HG03064 (cell line): ENCODE results near the gene FFAR1.

ENCODE experiments used
- ATAC-seq: cut with Tn5 transposase; IDR thresholded peaks from one replicate; pipeline ENCODE4 v1.9.1; 2021; ENCODE audit warnings: low read depth; ENCODE audit not compliant: unreplicated experiment

Gene FFAR1, protein sequence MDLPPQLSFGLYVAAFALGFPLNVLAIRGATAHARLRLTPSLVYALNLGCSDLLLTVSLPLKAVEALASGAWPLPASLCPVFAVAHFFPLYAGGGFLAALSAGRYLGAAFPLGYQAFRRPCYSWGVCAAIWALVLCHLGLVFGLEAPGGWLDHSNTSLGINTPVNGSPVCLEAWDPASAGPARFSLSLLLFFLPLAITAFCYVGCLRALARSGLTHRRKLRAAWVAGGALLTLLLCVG (N-terminal part only)

DNA sequence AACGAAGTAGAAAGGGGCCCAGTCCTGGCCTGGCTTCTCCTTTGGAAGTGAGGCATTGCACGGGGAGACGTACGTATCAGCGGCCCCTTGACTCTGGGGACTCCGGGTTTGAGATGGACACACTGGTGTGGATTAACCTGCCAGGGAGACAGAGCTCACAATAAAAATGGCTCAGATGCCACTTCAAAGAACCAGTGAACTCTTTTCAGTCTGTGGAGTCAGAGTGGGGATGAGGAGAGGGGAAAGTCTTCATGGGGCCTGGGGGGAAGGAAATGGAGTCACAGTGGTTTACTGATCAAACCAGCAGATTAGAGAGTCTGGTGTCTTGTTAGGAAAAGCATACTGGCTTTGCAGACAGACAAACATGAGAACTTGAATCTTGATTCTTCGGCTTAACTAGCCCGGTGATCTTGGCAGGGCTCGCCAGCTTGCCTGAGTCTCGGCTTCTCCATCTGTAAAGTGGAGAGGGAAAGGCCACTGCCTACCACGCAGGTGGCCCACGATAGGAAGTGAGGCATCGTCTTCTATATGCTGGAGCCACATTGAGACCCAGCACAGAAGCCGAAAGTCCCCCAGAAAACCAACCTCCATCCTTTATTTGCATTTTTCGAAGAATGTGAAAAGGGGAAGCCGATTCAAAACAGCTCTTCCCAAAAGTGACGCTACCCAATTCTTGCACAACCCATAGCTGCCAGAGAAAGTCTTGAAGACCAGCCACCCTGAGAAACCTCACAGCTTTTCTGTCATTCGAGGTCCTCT is at the start of gene FFAR1:
Gene FFAR1 (plus strand): TSS at position 732 of the 759 bp plus-strand sequence. CDS start 3,650 bp downstream, outside the sequence.
- peak; percentile 46 for ATAC-seq

DNA sequence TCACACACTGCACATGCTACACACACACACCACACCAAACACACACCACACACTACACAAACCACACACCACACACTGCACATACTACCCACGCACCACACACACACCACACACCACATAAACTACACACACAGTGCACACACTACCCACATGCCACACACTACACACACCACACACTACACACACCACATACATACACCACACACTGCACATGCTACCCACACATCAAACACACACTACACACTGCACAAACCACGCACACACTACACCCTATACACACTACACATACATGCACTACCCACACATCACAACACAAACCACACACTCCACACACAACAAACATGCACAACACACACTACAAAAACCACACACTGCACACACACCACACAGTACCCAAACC is 49.8 kb upstream of the FFAR1 start:
- ATAC-seq, result no peak

GRCh38 chr19:35298561-35298972 is 49.1 kb upstream of the FFAR1 start:
- ATAC-seq, result no peak

GRCh38 chr19:35299523-35300338 is 48.0 kb upstream of the FFAR1 start:
- no peak for ATAC-seq

DNA sequence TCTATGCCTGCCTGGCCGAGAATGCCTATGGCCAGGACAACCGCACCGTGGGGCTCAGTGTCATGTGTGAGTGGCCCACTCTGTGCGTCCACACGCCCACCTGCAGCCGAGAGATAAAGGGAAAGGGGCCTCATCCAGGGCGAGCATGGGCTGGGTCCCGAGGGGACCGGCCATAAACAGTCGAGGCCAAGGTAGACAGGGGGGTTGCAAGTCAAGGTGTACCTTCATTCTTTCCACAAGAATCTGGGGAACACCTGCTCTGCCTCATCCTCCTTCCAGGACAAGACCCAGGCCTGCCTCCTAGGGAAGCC is 47.4 kb upstream of the FFAR1 start:
- ATAC-seq, result no peak

GRCh38 chr19:35301961-35302360 is 45.7 kb upstream of the FFAR1 start:
- ATAC-seq, result no peak

- no peak for ATAC-seq
These were observed 45.3 kb upstream of the FFAR1 start for GRCh38 chr19:35302446-35302845.

DNA sequence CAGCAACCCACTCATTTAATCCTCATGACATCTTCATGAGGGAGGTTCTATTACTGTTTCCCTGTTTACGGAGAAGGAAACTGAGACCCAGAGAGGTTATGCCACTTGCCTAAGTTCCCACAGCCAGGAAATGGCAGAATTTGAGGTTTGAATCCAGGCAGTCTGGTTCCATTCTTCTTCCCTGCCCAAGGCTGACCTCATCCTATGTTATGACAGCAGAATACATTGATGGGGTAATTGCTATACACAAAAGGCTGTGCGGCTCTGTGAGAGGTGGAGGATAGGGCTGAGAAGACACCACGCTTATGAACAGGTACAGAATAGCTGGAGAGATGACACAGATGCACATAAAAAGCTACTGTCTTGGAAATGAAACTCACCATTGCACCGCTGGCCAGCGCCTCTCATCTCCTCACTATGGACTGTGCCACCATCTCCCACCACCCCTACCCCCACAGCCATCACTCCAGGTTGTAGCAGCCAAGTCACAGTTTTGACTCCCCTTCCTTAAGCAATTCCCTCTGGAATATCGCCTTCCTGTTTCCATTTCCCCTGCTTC is 44.3 kb upstream of the FFAR1 start:
- ATAC-seq, result no peak

- ATAC-seq, result no peak
These were observed 43.7 kb upstream of the FFAR1 start for GRCh38 chr19:35304036-35304435.

- ATAC-seq, result no peak
These were observed 42.5 kb upstream of the FFAR1 start for GRCh38 chr19:35305181-35305580.

DNA sequence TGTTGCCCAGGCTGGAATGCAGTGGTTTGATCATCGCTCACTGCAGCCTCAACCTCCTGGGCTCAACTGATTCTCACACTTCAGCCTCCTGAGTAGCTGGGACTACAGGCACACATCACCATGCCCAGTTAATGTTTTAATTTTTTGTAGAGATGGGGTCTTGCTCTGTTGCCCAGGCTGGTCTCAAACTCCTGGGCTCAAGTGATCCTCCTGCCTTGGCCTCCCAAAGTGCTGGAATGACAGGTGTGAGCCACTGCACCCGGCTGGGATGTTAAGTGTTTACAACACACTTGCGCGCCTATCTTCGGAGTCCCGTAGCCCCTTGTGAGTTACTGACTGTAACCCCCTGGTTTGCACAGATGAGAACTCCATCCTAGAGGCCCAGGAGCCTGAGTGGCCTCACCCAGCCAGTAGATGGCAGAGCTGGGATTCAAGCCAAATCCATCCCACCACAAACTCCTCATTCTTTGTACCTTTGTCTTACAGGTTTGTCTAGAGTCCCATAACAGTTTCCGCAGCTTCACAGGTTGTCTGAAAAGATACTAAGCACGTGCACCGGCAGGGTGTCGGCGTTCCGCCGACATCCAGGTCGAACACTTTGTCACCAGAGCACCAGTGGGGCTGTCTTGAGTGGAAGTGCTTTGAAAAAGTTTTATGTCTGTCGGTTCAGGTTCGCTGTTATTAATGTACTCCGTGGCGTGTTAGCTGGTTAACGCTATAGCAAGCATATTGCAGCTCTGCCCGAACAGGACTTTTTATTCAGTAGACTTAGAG is 41.0 kb upstream of the FFAR1 start:
- ATAC-seq, result no peak

DNA sequence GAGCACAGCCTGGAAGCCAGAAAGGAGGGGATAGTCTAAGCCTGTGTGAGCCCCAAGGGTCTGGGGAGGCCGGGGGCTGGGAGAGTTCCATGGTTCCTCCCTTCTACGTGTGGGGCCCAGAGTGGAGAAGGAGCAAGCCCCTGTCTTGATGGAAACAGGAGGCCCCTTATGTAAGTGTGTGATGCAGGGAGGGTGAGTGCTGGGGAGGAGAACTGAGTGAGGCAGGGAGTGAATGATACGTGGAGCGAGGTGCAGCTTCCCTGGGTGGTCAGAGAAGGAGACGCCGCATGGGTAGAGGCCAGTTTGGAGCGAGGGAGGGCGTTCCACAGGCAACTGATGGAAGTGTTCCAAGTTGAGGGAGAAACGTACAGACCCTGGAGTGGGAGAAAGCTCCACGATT is 39.8 kb upstream of the FFAR1 start:
- no peak for ATAC-seq

DNA sequence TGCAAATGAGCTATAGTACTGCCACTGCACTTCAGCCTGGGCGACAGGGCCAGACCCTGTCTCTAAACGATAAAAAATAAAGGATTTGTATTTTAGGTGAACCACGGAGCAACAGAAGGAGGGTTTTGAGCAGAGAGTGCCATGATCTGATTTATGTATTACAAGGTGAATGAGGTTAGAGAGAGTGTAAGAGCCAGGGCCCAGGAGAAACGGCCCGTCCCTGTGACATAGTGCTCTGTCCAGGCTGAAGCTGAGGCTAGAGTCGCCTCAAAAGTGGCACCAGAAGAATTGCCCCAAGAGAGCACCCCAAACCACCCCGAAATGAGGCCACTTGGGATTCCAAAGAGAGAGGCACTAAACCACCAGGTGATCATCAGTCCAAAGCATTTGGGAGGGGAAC is 38.8 kb upstream of the FFAR1 start:
- ATAC-seq, result no peak

GRCh38 chr19:35309481-35310279 is 38.0 kb upstream of the FFAR1 start:
- no peak for ATAC-seq

DNA sequence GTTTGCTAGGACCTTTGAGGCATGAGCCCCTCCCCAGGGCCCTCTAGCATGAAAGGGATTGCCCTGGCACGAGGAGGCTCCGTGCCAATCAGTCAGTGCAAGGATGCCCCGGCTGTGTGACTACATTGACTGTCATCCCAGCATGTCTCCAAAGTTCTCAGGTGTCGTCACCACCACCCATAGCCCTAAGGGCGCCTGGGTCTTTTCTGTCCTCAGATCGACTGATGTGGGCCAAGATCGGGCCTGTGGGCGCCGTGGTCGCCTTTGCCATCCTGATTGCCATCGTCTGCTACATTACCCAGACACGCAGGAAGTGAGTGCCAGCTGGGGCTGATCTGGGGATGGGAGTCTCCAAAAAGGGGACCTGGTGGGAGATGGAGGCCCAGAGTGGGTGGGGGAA is 37.4 kb upstream of the FFAR1 start:
- ATAC-seq, result no peak

DNA sequence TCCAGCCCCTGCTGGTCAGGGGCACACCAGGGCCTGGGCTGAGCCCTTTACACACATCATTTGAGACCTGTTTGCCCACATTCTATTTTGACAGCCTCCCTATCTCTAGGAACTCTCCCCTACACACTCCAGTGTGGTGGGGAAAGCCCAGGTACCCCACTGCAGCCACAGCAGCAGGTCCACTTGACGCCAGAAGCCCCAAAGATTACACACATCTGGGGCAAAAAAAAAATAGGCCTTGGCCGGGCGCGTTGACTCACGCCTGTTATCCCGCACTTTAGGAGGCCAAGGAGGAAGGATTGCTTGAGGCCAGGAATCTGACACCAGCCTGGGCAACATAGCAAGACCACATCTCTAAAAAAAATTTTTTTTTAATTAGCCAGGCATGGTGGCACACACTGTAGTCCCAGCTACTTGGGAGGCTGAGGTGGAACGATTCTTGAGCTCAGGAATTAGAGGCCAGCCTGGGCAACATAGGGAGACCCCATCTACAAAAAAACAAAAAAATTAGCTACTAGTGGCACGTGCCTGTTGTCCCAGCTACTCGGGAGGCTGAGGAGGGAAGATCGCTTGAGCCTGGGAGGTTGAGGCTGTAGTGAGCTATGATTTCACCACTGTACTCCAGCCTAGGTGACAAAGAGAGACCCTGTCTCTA is 36.8 kb upstream of the FFAR1 start:
- ATAC-seq, result no peak

GRCh38 chr19:35311901-35312665 is 35.6 kb upstream of the FFAR1 start:
- ATAC-seq, result no peak

DNA sequence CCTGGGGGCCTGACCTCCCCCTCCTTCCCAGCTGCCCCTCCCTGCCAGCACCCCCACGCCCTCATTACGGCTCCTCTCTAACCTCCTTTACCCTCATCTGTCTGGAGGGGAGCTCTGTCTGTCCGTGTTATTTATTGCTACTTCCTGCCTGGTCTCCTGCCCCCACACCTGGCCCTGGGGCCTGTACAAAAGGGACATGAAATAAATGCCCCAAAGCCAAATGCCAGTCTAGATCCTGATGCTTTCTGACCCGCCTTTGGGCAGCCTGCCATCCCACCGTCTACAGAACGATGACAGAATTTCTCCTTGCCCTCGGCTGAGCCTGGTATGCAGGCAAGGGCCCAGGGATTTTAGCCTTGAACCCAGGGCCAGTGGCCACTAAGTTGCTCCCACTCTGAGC is 34.1 kb upstream of the FFAR1 start:
- no peak for ATAC-seq
